ENCODE results near the gene BST2. TPM values are rescaled to one million over a fixed set of nuclear protein-coding genes. Genes with fewer than 3 reads are reported as not detected.

BST2 gene, protein sequence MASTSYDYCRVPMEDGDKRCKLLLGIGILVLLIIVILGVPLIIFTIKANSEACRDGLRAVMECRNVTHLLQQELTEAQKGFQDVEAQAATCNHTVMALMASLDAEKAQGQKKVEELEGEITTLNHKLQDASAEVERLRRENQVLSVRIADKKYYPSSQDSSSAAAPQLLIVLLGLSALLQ
- 203 and 204 TPM in 2 replicates for total RNA-seq (2014; rRNA removed; shearing (Covaris generic))

GRCh38 chr19:17405250-17406045, at the start of gene BST2:
BST2 (minus strand) TSS chr19:17405630; CDS start chr19:17405575, 55 bp downstream.
- H3K27me3 ChIP-seq (ENCODE audit: control insufficient read depth, insufficient read depth, low read length) = no peaks in the 10 kb centered on the region
- peak within 1 kb of the TSS; percentile 57 for H3K4me3 ChIP-seq (ENCODE audit: insufficient read depth, low read depth, low read length)
- DNase-seq = peak; percentile 87
- H3K36me3 ChIP-seq (replicated peaks; ENCODE audit: control insufficient read depth, insufficient read depth, low read length) = peaks cover 3% of the 10 kb centered on the region; the same call in 1 of the 2 replicates

DNA sequence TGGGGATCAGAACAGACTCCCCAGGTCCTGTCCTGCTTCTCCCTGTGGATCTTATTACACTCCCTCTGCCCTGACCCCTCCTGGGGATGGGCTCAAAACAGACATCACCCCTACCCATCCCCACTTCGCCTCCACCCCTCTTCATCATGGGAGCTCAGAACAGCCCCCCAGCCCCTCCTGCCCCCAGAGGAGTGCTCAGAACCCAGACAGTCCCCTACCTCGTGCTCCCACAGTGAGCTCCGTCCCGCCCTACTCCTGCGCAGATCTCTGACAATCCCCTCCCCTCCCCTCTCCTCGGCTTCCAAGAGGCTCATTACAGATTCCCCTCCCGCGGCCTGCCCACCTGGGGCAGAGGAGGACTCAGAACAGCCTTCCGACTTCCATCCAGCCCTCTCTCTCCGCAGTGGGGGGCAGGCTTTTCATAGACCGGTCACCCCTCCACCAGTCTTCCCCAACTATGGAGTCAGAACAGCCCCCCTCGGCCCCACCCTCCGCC, 49.2 kb upstream of the BST2 start:
- no peaks in the 10 kb centered on the region for H3K36me3 ChIP-seq (replicated peaks; ENCODE audit: control insufficient read depth, insufficient read depth, low read length)
- H3K27me3 ChIP-seq (ENCODE audit: control insufficient read depth, insufficient read depth, low read length) = peaks cover 36% of the 10 kb centered on the region
- peak overlapping the region; percentile 25; the same call in 1 of the 2 replicates for H3K4me3 ChIP-seq (ENCODE audit: insufficient read depth, low read depth, low read length)
- DNase-seq = peak; percentile 88

DNA sequence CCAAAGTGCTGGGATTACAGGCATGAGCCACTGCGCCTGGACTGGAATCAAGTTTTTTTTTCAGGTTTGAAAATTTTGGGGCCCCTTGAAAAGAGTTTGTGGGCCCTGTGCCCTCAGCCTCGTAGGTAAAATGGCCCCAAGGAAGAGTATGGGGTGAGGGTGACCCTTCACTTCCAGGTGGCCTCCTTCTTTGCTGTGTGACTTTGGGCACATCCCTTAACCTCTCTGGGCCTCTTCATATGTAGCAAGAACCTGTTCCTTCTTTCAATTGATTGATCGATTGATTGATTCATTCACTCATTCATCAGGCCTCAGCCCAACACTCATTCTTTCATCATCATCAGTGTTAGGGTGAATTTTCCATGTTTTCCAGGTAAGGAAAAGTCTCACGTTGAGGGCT, 46.4 kb upstream of the BST2 start:
- Histone ChIP-seq H3K27me3 (ENCODE audit: control insufficient read depth, insufficient read depth, low read length) (peaks cover 45% of the 10 kb centered on the region), H3K4me3 (ENCODE audit: insufficient read depth, low read depth, low read length) (no peak overlapping the region), H3K36me3 (replicated peaks; ENCODE audit: control insufficient read depth, insufficient read depth, low read length) (no peaks in the 10 kb centered on the region)
- DNase-seq = no peak

GRCh38 chr19:17450264-17451075, 45.0 kb upstream of the BST2 start:
- no peaks in the 10 kb centered on the region for H3K36me3 ChIP-seq (replicated peaks; ENCODE audit: control insufficient read depth, insufficient read depth, low read length)
- DNase-seq = no peak
- no peak overlapping the region for H3K4me3 ChIP-seq (ENCODE audit: insufficient read depth, low read depth, low read length)
- peaks cover 35% of the 10 kb centered on the region for H3K27me3 ChIP-seq (ENCODE audit: control insufficient read depth, insufficient read depth, low read length)

DNA sequence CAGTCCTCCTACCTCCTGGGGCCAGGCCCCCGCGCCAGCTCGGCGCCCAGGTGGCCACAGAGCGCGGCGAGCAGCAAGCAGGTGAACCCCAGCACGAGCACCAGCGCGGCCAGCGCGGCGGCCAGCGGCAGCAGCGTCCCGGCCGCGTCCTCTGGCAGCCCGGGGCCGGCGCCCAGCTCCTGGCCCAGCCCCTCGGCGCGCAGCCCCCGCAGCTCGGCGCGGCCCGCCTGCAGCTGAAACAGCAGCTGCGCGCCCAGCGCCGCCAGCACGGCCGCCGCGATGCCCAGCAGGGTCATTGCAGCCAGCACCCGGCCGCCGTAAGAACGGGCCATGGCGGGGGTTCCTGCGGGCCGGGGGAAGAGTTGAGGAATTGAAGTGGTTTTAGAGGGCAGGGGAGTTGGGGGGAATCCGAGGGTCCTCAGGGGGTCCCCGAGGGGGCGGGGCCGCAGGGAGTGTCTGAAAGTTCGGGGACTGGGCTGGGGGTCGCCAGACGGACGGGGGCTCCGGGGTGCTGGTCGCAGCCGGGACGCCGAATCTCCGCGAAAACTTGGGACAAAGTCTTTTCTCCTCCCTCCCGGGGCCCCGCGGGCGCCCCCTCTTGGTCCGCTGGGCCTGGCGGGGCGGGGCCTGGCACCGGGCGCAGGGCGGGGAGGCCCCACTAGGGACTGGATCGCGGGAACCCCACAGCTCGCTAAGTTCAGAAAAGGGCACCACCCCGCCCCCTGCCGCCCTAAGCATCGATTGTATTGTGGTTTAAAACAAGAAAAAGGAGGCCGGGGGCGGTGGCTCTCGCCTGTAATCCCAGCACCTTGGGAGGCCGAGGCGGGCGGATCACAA, 42.9 kb upstream of the BST2 start, which contains the start of gene TMEM221:
Gene TMEM221, minus strand, starts transcription at position 538 of the 837 bp plus-strand sequence. Its CDS starts 206 bp downstream, at position 332.
- H3K4me3 ChIP-seq (ENCODE audit: insufficient read depth, low read depth, low read length) = peak within 1 kb of the TSS; percentile 47
- peak; percentile 95 for DNase-seq
- H3K36me3 ChIP-seq (replicated peaks; ENCODE audit: control insufficient read depth, insufficient read depth, low read length) = no peaks in the 10 kb centered on the region
- H3K27me3 ChIP-seq (ENCODE audit: control insufficient read depth, insufficient read depth, low read length) = peaks cover 22% of the 10 kb centered on the region

DNA sequence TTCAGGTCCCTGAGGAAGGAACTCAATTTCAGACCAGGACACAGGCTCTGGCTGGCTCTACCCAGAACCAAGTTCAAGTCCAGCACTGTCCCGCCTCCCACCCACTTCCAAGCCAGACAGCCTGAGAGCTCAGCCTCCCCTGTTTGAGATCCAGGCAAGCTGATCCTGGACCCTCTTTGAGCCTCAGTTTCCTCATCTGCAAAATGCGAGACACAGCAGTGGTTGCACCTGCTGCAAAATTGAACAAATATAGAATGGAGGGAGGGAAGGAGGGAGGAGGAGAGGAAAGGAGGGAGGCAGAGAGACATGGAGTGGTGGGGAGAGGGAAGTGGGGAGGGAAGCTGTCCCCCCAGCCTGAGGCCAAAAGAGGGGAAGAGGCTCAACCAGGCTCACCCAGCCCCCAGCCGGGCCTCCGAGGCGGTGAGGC, 42.3 kb upstream of the BST2 start:
- no peaks in the 10 kb centered on the region for H3K36me3 ChIP-seq (replicated peaks; ENCODE audit: control insufficient read depth, insufficient read depth, low read length)
- peak overlapping the region; percentile 47 for H3K4me3 ChIP-seq (ENCODE audit: insufficient read depth, low read depth, low read length)
- peaks cover 22% of the 10 kb centered on the region for H3K27me3 ChIP-seq (ENCODE audit: control insufficient read depth, insufficient read depth, low read length)
- no peak for DNase-seq

- Histone ChIP-seq H3K27me3 (ENCODE audit: control insufficient read depth, insufficient read depth, low read length) (peaks cover 22% of the 10 kb centered on the region), H3K36me3 (replicated peaks; ENCODE audit: control insufficient read depth, insufficient read depth, low read length) (no peaks in the 10 kb centered on the region), H3K4me3 (ENCODE audit: insufficient read depth, low read depth, low read length) (no peak overlapping the region)
- no peak for DNase-seq
Measured at GRCh38 chr19:17445526-17446165, 40.2 kb upstream of the BST2 start.

DNA sequence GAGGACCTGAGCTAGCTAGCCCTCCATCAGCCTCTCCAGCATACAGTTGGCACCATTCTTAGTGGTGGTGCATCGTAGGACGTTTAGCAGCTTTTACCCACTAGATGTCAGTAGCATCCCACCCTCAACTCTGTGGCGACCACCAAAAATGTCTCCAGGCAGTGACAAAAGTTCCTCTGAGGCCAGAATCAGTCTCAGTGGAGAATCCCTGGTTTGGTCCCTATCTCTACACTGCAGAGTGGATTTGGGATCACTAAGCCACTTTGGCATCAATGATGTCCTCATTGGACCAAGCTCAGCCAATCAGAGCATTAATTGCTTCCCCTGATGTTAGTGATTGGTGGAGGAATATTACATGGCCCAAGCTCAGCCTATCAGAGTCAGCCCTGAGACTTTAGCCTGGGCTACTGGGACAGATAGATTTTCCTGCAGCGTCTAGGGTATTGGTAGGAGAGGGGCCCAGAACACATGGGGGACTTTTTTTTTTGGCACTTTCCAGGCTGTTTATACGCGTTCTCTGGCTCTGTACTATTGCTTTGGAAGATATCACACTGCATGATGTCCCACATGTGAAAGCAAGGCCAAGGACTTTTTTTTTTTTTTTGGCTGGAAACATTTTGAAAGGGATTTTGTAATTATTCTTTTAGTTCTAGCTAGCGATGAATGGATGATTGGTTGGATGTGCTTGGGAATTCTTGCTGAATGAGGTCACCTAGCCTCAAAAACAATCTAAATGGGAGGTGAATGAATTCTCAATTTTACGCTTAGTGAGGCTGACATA, 36.0 kb upstream of the BST2 start:
- H3K36me3 ChIP-seq (replicated peaks; ENCODE audit: control insufficient read depth, insufficient read depth, low read length) = no peaks in the 10 kb centered on the region
- peak; percentile 81 for DNase-seq
- no peak overlapping the region for H3K4me3 ChIP-seq (ENCODE audit: insufficient read depth, low read depth, low read length)
- H3K27me3 ChIP-seq (ENCODE audit: control insufficient read depth, insufficient read depth, low read length) = peaks cover 5% of the 10 kb centered on the region; the same call in 1 of the 2 replicates

DNA sequence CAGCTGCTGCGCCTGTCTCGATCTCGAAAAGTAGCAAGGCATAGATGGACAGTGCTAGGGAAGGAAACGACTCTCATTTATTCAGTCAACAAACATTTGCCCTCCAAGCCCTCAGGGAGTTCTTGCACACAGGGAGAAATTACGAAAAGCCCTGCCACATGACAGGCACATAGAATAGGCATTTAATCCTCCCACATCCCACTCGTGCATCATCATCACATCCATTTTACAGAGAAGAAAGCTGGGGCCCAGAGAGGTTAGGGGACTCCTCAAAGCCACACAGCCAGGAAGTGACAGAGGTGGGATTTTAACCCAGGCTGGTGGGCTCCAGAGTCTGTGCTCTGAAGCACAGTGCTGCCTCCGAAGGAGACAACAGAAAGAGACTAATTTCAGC, 31.4 kb upstream of the BST2 start:
- Histone ChIP-seq H3K4me3 (ENCODE audit: insufficient read depth, low read depth, low read length) (no peak overlapping the region), H3K27me3 (ENCODE audit: control insufficient read depth, insufficient read depth, low read length) (no peaks in the 10 kb centered on the region; the same call in 1 of the 2 replicates), H3K36me3 (replicated peaks; ENCODE audit: control insufficient read depth, insufficient read depth, low read length) (no peaks in the 10 kb centered on the region)
- no peak for DNase-seq

- DNase-seq = no peak
- Histone ChIP-seq H3K4me3 (ENCODE audit: insufficient read depth, low read depth, low read length) (no peak overlapping the region), H3K36me3 (replicated peaks; ENCODE audit: control insufficient read depth, insufficient read depth, low read length) (no peaks in the 10 kb centered on the region), H3K27me3 (ENCODE audit: control insufficient read depth, insufficient read depth, low read length) (no peaks in the 10 kb centered on the region)
Measured at GRCh38 chr19:17436094-17436873, 30.9 kb upstream of the BST2 start.

GRCh38 chr19:17435218-17435617, 29.8 kb upstream of the BST2 start:
- no peaks in the 10 kb centered on the region for H3K27me3 ChIP-seq (ENCODE audit: control insufficient read depth, insufficient read depth, low read length)
- H3K36me3 ChIP-seq (replicated peaks; ENCODE audit: control insufficient read depth, insufficient read depth, low read length) = no peaks in the 10 kb centered on the region
- no peak overlapping the region for H3K4me3 ChIP-seq (ENCODE audit: insufficient read depth, low read depth, low read length)
- no peak for DNase-seq

GRCh38 chr19:17431417-17431816, 26.0 kb upstream of the BST2 start:
- no peaks in the 10 kb centered on the region for H3K27me3 ChIP-seq (ENCODE audit: control insufficient read depth, insufficient read depth, low read length)
- no peaks in the 10 kb centered on the region for H3K36me3 ChIP-seq (replicated peaks; ENCODE audit: control insufficient read depth, insufficient read depth, low read length)
- DNase-seq = no peak
- no peak overlapping the region for H3K4me3 ChIP-seq (ENCODE audit: insufficient read depth, low read depth, low read length)
